Ishikawa (cell line): ENCODE results near the gene PDE3A.

ENCODE experiments used
- CEBPB ChIP-seq: IDR thresholded peaks from 2 replicates; pipeline ENCODE4 v1.6.1; 2012
- CREB1 ChIP-seq: IDR thresholded peaks from 2 replicates; pipeline ENCODE4 v1.6.1; 2012; ENCODE audit warnings: low read depth
- EGR1 ChIP-seq: IDR thresholded peaks from 2 replicates; pipeline ENCODE4 v1.6.1; 2012
- EP300 ChIP-seq: IDR thresholded peaks from 2 replicates; pipeline ENCODE4 v1.6.1; 2012; ENCODE audit warnings: borderline replicate concordance
- FOXM1 ChIP-seq: IDR thresholded peaks from 2 replicates; pipeline ENCODE4 v1.6.1; 2012; ENCODE audit warnings: low read depth, borderline replicate concordance
- MAX ChIP-seq: IDR thresholded peaks from 2 replicates; pipeline ENCODE4 v1.6.1; 2012
- NFIC ChIP-seq: IDR thresholded peaks from 2 replicates; pipeline ENCODE4 v1.6.1; 2012
- RAD21 ChIP-seq: IDR thresholded peaks from 2 replicates; pipeline ENCODE4 v1.6.1; 2012; ENCODE audit warnings: low read depth
- REST ChIP-seq: IDR thresholded peaks from 2 replicates; pipeline ENCODE4 v1.6.1; 2012; ENCODE audit warnings: low read depth, mild to moderate bottlenecking
- TAF1 ChIP-seq: IDR thresholded peaks from 2 replicates; pipeline ENCODE4 v1.6.1; 2012; ENCODE audit warnings: low read depth, mild to moderate bottlenecking
- TCF12 ChIP-seq: IDR thresholded peaks from 2 replicates; pipeline ENCODE4 v1.6.1; 2012; ENCODE audit warnings: low read depth
- TEAD4 ChIP-seq: IDR thresholded peaks from 2 replicates; pipeline ENCODE4 v1.6.1; 2012
- USF1 ChIP-seq: IDR thresholded peaks from 2 replicates; pipeline ENCODE4 v1.6.1; 2012
- YY1 ChIP-seq: IDR thresholded peaks from 2 replicates; pipeline ENCODE4 v1.6.1; 2012; ENCODE audit warnings: low read depth
- ZBTB7A ChIP-seq: IDR thresholded peaks from 2 replicates; pipeline ENCODE4 v1.6.1; 2012; ENCODE audit warnings: low read depth

The PDE3A gene

GRCh38 chr12:20411345-20411744, 43.0 kb downstream of the PDE3A start:
- TF ChIP-seq TCF12 (no peak), EGR1 (no peak), TEAD4 (no peak), EP300 (no peak), MAX (no peak), NFIC (no peak), ZBTB7A (no peak)

- no peak for TF ChIP-seq USF1
- TF ChIP-seq RAD21: no peak
- no peak for TF ChIP-seq YY1
Observed at GRCh38 chr12:20415028-20415427, 46.7 kb downstream of the PDE3A start.

GRCh38 chr12:20415641-20416040, 47.3 kb downstream of the PDE3A start:
- TF ChIP-seq EP300 (no peak), ZBTB7A (no peak), REST (no peak), TEAD4 (no peak), NFIC (no peak), CREB1 (no peak), YY1 (no peak), MAX (no peak), EGR1 (no peak), USF1 (no peak), TAF1 (no peak), TCF12 (no peak), FOXM1 (no peak), CEBPB (no peak), RAD21 (no peak)

- TF ChIP-seq EP300 (no peak), FOXM1 (no peak), YY1 (no peak), REST (no peak), CEBPB (no peak), NFIC (no peak), MAX (no peak), USF1 (no peak), EGR1 (no peak), ZBTB7A (no peak), CREB1 (no peak), TCF12 (no peak), TEAD4 (no peak), TAF1 (no peak), RAD21 (no peak)
Observed at GRCh38 chr12:20420557-20420956, 52.2 kb downstream of the PDE3A start.

GRCh38 chr12:20421421-20421820, 53.1 kb downstream of the PDE3A start:
- no peak for TF ChIP-seq USF1
- no peak for TF ChIP-seq CEBPB
- TF ChIP-seq RAD21: no peak
- TF ChIP-seq REST: no peak
- no peak for TF ChIP-seq TEAD4
- TF ChIP-seq NFIC: no peak
- no peak for TF ChIP-seq CREB1
